HG03469 (cell line): ENCODE measurements around the gene BEGAIN.

Experiments
- ATAC-seq: cut with Tn5 transposase; IDR thresholded peaks from one replicate; pipeline ENCODE4 v1.9.1; 2021; ENCODE audit warnings: mild to moderate bottlenecking, moderate library complexity, moderate number of reproducible peaks; ENCODE audit not compliant: unreplicated experiment

Gene BEGAIN

GRCh38 chr14:100602621-100603230, 15.5 kb upstream of the BEGAIN start:
- no peak for ATAC-seq

DNA sequence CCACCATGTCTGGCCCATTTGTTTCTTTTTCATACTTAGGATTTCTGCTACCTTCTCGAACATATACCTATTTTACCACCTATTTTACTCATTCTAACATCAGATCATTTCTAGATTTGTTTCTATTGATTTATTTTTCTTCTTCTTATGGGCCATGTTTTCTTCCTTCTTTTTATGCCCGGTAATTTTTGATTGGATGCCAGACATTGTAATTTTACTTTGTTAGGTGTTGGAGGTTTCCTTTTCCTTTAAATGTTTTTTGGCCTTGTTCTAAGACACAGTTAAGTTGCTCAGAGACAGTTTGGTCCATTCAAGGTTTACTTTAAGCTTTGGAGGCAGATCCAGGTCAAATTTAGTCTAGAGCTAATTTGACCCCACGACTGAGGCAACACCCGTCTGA, 14.7 kb upstream of the BEGAIN start:
- no peak for ATAC-seq

DNA sequence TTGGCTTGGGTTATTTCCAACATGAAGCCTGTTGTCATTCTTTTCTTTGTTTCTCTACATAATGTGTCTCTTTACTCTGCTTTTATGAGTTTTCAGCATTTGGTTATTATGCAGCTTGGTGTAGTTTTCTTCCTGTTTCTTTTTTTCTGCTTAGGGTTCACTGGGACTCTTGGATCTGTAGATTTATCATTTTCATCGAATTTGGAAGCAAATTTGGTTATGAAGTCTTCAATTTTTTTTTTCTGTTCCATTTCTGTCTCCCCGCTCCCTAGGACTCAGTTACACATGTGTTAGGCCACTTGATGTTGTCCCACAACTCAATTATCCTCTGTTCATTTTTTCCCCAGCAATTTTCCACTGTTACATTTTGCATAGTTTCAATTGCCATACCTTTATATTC, 13.8 kb upstream of the BEGAIN start:
- ATAC-seq: no peak

GRCh38 chr14:100599981-100600380, 12.8 kb upstream of the BEGAIN start:
- ATAC-seq: no peak

GRCh38 chr14:100594625-100594951, 7.4 kb upstream of the BEGAIN start:
- ATAC-seq: no peak

DNA sequence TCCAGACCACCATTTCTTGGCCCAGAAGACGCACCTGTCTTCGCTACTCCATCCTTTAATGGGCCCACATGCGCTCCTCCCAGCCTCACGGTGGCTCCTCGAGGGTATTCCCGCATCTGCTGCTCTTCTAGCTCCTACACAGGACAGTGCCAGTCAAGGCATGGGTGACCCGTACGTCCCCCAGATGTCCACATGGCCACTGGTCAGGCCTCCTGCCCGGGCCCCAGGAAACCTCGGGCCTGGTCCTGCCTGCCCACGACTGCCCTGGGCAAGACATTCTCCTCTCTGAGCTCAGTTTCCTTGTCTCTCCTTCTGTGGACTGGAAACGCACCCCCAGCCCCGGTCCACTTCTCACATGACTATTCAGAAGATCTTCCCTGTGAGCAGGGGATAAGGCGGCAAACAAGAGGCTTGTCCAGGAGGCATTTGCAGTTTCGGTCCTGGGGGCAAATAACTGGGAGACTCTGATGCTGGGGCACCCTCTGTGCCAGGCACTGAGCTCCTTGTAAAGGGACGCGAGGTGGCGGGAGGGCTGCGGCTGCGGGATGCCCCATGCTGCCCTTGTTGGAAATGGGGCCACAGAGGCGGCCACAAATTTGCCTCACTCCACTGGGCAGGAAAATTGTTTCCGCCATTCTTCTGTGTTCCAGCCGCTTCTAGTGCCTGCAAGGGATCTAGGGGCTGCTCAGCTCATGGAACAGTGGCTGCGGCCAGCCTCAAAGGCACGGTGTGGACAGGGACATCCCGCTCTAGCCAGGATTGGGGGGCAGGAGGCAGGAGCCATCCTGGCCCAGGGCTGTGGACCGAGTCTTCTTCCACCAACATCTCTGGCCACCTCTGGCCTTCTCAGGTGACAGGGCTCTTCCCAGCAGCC, 6.8 kb upstream of the BEGAIN start:
- no peak for ATAC-seq

- ATAC-seq: no peak
Measured at GRCh38 chr14:100592972-100593371, 5.8 kb upstream of the BEGAIN start.

GRCh38 chr14:100592461-100592891, 5.3 kb upstream of the BEGAIN start:
- ATAC-seq: no peak

GRCh38 chr14:100591453-100592371, 4.5 kb upstream of the BEGAIN start:
- ATAC-seq: no peak

GRCh38 chr14:100590726-100591452, 3.7 kb upstream of the BEGAIN start:
- no peak for ATAC-seq

GRCh38 chr14:100589760-100590469, 2.7 kb upstream of the BEGAIN start:
- ATAC-seq: no peak

DNA sequence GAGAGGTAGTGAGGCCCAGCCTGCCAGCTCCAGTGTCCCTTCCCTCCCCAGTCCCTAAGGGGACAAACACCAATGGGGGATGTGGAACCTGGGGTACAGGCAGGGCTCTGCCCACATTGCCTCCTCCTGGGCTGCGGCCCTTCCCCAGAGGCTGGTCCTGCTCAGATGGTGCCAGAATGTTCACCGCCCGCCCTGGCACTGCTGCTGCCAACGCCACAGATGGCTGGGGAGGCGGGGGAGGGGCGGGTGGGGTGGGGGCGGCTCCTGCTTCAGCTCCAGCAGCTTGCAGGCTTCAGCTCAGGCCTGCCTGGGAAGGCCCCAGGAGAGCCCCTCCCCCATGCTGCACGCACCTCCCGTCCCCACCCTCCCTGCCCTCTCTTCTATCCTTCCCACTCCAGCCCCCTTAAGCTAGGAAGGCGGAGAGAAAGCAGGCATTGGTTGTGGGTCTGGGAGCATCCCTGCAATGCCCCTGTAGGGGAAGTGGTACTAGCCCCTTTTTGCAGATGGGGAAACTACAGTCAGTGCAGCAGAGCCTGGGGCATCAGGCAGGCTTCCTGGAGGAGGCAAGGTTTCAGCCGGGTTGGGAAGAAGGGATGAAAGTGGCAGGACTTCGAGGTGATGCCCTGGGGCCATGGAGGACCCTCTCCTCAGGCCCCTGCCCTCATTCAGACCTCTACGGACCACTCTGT, 2.0 kb upstream of the BEGAIN start:
- no peak for ATAC-seq

- no peak for ATAC-seq
Measured at GRCh38 chr14:100588671-100589070, 1.5 kb upstream of the BEGAIN start.

GRCh38 chr14:100587763-100588411, 670 bp upstream of the BEGAIN start:
- no peak for ATAC-seq

DNA sequence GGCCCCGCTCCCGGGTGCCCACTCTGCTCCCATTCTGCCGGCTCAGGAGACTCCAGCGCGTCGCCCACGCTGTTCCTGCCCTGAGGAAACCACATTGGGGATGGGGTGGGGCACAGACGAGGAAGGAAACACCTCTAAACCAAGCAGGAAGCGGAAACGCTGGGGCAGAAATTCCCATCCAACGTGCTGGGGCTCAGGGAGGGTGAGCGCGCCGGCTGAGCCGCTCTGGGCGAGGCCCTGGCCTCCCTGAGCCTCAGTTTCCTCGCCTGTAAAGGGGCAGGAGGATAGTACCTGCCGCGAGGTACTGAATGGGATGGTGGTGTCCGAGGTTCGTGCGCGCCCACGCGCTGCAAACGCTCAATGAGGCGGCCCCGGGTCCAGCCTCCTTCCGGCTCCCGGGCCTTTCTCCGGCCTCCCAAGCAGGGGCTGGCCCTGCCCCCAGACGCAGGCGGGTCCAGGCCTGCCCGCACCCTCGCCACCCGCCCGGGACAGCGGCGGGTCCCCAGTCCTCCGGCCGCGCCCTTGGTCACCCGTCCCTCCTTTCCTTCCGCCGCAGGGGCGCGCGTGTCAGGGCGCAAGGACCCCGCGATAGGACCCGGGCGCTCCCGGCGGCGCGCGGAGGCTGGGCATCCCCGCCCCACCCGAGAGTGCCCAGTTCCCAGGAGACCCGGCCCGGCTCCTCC, 673 bp downstream of the BEGAIN start:
- ATAC-seq: no peak

DNA sequence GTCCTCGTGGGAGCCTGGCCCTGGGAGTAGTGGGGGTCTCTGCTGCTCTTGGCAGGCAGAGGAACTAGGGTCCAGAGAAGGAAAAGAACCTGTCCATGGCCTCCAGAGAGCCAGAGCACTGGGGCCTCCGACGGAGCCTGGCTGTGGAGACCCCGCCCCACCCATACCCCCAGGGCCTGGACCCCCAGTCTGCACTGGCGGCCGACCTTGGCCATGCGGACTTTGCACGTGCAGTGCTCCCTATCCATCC, 1.1 kb downstream of the BEGAIN start:
- no peak for ATAC-seq

DNA sequence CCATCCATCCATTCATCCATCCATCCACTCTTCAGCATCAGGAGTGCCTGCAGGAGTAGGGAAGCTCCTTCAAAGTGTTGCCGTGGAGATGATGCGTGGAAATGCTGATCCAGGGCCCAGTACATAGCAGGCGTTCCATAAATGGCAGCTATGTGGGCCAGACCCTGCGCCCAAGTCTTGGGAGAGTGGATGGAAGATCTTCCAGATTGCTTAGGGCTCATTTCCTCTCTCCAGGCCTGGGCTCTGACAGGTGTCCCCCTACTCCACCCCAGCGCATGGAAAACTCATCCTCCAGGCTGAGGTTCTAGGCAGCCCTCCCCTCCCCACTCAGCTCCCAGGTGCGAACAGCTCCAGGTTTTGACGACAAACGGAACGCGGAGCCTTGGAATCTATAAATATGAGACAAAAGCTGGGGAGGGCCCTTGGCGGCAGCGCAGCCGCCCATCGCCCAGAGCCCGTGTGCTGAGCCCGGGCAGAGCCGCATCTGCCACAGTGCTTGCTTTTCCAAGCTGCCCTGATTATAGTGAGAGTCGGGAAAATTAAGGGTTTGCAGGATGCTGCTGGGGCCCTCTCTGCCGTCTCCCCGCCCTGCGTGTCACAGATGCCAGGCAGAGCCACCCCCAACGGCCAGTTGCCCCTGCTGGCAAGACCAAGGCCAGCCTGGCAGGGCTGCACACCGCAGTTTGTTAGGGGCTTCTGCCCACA, 1.6 kb downstream of the BEGAIN start:
- no peak for ATAC-seq
